ENCODE results near the gene APBB2. TPM values are rescaled to one million over a fixed set of nuclear protein-coding genes. Genes with fewer than 3 reads are reported as not detected.
A peak's percentile ranks its signal among the peaks of the same experiment; 100 is the strongest.

Gene APBB2
- total and polyA plus RNA-seq, 2 experiments from 2014 or later, result 35.8 to 74.8 TPM

DNA sequence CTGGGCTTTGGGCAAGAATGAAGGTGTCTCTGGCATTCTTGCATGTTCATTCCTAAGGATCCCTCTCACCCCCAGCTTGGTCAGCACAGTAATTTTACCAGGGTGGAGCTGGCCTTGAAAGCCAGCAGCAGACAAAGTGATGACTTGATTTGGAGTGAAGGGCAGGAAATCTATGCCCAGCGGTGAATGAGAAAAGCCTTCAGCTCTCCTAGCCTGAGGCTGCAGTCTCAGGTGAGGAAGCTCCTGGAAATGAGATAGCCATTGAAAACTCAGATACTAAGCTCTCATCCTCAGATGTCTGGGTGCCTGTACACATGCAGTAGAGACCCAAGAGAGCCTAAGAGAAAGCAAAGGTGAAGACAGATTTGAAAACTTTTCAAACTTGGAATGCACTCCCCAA is 31.6 kb upstream of the APBB2 start:
- Mint-ChIP-seq H3K4me3 (no peak overlapping the region), H3K4me1 (no peaks in the 10 kb centered on the region), H3K36me3 (ENCODE audit: low read depth) (no peaks in the 10 kb centered on the region), H3K9me3 (peaks cover 2% of the 10 kb centered on the region; the same call in 1 of the 3 replicates), H3K27me3 (ENCODE audit: insufficient read depth, low read depth, poor library complexity) (no peaks in the 10 kb centered on the region), H3K27ac (no peak overlapping the region)
- ATAC-seq, result no peak
- H3K4me1 ChIP-seq (ENCODE audit: insufficient read depth), result no peaks in the 10 kb centered on the region
- no peaks in the 10 kb centered on the region for H3K27me3 ChIP-seq (ENCODE audit: insufficient read depth)
- H3K4me2 ChIP-seq, result no peak overlapping the region
- no peaks in the 10 kb centered on the region for H3K9me2 ChIP-seq (ENCODE audit: insufficient read depth)
- no peaks in the 10 kb centered on the region for H3K79me2 ChIP-seq (replicated peaks; ENCODE audit: insufficient read depth)
- H3F3A ChIP-seq (replicated peaks; ENCODE audit: low read depth), result no peaks in the 10 kb centered on the region
- no peaks in the 10 kb centered on the region for H4K20me1 ChIP-seq (replicated peaks; ENCODE audit: insufficient read depth)
- TF ChIP-seq NANOG (IDR thresholded peaks at IDR 0.05; ENCODE audit: borderline replicate concordance), result no peak
- TF ChIP-seq STAT1 (IDR thresholded peaks at IDR 0.05; ENCODE audit: unreplicated experiment), result no peak
- TF ChIP-seq ZNF331 (CRISPR knock-in tag; IDR thresholded peaks at IDR 0.05; ENCODE audit: low read depth), result no peak
- TF ChIP-seq, protein P1, sequence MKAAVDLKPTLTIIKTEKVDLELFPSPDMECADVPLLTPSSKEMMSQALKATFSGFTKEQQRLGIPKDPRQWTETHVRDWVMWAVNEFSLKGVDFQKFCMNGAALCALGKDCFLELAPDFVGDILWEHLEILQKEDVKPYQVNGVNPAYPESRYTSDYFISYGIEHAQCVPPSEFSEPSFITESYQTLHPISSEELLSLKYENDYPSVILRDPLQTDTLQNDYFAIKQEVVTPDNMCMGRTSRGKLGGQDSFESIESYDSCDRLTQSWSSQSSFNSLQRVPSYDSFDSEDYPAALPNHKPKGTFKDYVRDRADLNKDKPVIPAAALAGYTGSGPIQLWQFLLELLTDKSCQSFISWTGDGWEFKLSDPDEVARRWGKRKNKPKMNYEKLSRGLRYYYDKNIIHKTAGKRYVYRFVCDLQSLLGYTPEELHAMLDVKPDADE (IDR thresholded peaks at IDR 0.05), result no peak
- no peak overlapping the region for H3K4me3 ChIP-seq
- no peaks in the 10 kb centered on the region for H3K36me3 ChIP-seq (ENCODE audit: insufficient read depth)
- no peak overlapping the region for H3K27ac ChIP-seq (ENCODE audit: low read depth)
- no peak for DNase-seq (ENCODE audit: low spot score)
- 0 out of 2 replicates have a peak overlapping the region, but pooled peaks have one; percentile 10 for H2AFZ ChIP-seq

DNA sequence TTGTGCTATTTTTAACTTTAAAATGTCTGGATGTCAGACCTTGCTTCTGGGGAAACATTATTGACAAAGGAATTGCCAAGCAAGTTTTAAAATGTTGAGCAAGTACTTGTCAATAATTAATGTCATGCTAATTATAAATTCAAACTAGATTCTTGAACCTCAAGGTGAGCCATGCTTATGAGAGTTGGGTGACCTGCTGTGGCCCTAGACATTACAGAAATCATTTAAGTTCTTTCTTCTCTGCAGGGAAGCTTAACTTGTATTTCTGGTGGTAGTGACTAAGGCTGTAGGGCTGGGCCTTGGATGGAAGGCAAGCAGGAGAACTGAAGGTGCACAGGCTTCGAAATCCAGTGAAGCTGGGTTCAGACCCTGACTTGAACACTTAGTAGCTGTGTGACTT is 27.6 kb upstream of the APBB2 start:
- Histone ChIP-seq H3K4me2 (no peak overlapping the region), H3K4me1 (ENCODE audit: insufficient read depth) (no peaks in the 10 kb centered on the region), H3F3A (replicated peaks; ENCODE audit: low read depth) (no peaks in the 10 kb centered on the region), H4K20me1 (replicated peaks; ENCODE audit: insufficient read depth) (no peaks in the 10 kb centered on the region), H3K4me3 (no peak overlapping the region), H3K27ac (ENCODE audit: low read depth) (no peak overlapping the region), H3K9me2 (ENCODE audit: insufficient read depth) (no peaks in the 10 kb centered on the region), H3K27me3 (ENCODE audit: insufficient read depth) (no peaks in the 10 kb centered on the region), H3K36me3 (ENCODE audit: insufficient read depth) (no peaks in the 10 kb centered on the region), H3K79me2 (replicated peaks; ENCODE audit: insufficient read depth) (no peaks in the 10 kb centered on the region), H2AFZ (no peak overlapping the region)
- Mint-ChIP-seq H3K27me3 (ENCODE audit: insufficient read depth, low read depth, poor library complexity) (no peaks in the 10 kb centered on the region), H3K4me3 (no peak overlapping the region), H3K27ac (no peak overlapping the region), H3K9me3 (0 out of 3 replicates have a peak, but pooled peaks cover 2% of the 10 kb centered on the region), H3K36me3 (ENCODE audit: low read depth) (no peaks in the 10 kb centered on the region), H3K4me1 (no peaks in the 10 kb centered on the region)
- DNase-seq (ENCODE audit: low spot score) (no peak), ATAC-seq (no peak)
- TF ChIP-seq NANOG (IDR thresholded peaks at IDR 0.05; ENCODE audit: borderline replicate concordance) (no peak), REST (IDR thresholded peaks at IDR 0.05; ENCODE audit: unreplicated experiment) (no peak), ZNF462 (CRISPR knock-in tag; IDR thresholded peaks at IDR 0.05) (no peak), EZH2 (IDR thresholded peaks at IDR 0.05; ENCODE audit: low read depth, unreplicated experiment) (no peak), POLR2AphosphoS5 (IDR thresholded peaks at IDR 0.05; ENCODE audit: low read depth) (no peak), ZNF331 (CRISPR knock-in tag; IDR thresholded peaks at IDR 0.05; ENCODE audit: low read depth) (no peak)
- TF ChIP-seq, protein P2, sequence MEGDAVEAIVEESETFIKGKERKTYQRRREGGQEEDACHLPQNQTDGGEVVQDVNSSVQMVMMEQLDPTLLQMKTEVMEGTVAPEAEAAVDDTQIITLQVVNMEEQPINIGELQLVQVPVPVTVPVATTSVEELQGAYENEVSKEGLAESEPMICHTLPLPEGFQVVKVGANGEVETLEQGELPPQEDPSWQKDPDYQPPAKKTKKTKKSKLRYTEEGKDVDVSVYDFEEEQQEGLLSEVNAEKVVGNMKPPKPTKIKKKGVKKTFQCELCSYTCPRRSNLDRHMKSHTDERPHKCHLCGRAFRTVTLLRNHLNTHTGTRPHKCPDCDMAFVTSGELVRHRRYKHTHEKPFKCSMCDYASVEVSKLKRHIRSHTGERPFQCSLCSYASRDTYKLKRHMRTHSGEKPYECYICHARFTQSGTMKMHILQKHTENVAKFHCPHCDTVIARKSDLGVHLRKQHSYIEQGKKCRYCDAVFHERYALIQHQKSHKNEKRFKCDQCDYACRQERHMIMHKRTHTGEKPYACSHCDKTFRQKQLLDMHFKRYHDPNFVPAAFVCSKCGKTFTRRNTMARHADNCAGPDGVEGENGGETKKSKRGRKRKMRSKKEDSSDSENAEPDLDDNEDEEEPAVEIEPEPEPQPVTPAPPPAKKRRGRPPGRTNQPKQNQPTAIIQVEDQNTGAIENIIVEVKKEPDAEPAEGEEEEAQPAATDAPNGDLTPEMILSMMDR (conservative IDR thresholded peaks at IDR 0.05; ENCODE audit: low read depth in 2 of 2), result no peak
